Caco-2 (cell line): Measurements from ENCODE around the gene SF3A2. TPM values are rescaled to one million over a fixed set of nuclear protein-coding genes. Genes with fewer than 3 reads are reported as not detected.
"Not testable (repeated sequence)": the region's sequence is repeated elsewhere in the genome, so short reads cannot be mapped to it uniquely, and the experiment has no call there.

Experiments used
- BruUV-seq: library from RNA; stranded (reverse); fragments of 400-500 nt; replicated peaks from 2 replicates; lab custom pipeline; 2021; lab: Mats Ljungman, UMichigan
- CTCF ChIA-PET: fragments of 300-600 bp; sonication (Branson Sonifier 250); formaldehyde crosslinking; loops from one replicate; lab custom pipeline; 2022; ENCODE audit warnings: antibody characterized with exemption; lab: Charles Lee
- POLR2A ChIA-PET: fragments of 300-600 bp; sonication (Branson Sonifier 250); formaldehyde crosslinking; loops from one replicate; lab custom pipeline; 2022; ENCODE audit warnings: antibody characterized with exemption; lab: Charles Lee
- DNase-seq, 2 experiments: peaks; one replicate each; pipeline versions ENCODE4 v3.0.0 to v3.0.0-alpha.2; 2020 to 2022
- H3K27me3 ChIP-seq: replicated peaks from 2 replicates; pipeline ENCODE4 v1.6.0; 2011; ENCODE audit warnings: low read length; ENCODE audit not compliant: control insufficient read depth, insufficient read depth
- H3K36me3 ChIP-seq: 2 replicates; pipeline ENCODE4 v1.5.1; 2011; ENCODE audit warnings: low read length; ENCODE audit not compliant: control insufficient read depth, insufficient read depth
- H3K4me1 ChIP-seq: fragments of 250-450 bp; sonication (Bioruptor Pico); 2 replicates; pipeline ENCODE4 v1.5.1; 2020; ENCODE audit warnings: mild to moderate bottlenecking
- H3K4me3 ChIP-seq: 2 replicates; pipeline ENCODE4 v1.5.1; 2011; ENCODE audit warnings: low read depth, mild to moderate bottlenecking, control low read depth, low read length
- H3K9me3 ChIP-seq: fragments of 250-450 bp; sonication (Bioruptor Pico); 2 replicates; pipeline ENCODE4 v1.5.1; 2020; ENCODE audit warnings: mild to moderate bottlenecking, moderate library complexity
- H3K27ac Mint-ChIP-seq: one replicate; pipeline ENCODE4 v1.8.0; 2022; ENCODE audit warnings: mixed read lengths; ENCODE audit not compliant: unreplicated experiment
- H3K27me3 Mint-ChIP-seq: one replicate; pipeline ENCODE4 v1.8.0; 2022; ENCODE audit warnings: mixed read lengths; ENCODE audit not compliant: insufficient read depth, unreplicated experiment
- H3K36me3 Mint-ChIP-seq: one replicate; pipeline ENCODE4 v1.8.0; 2022; ENCODE audit warnings: mild to moderate bottlenecking, mixed read lengths; ENCODE audit not compliant: insufficient read depth, unreplicated experiment
- H3K4me1 Mint-ChIP-seq: one replicate; pipeline ENCODE4 v1.8.0; 2022; ENCODE audit warnings: low read depth, mixed read lengths; ENCODE audit not compliant: unreplicated experiment
- H3K4me3 Mint-ChIP-seq: one replicate; pipeline ENCODE4 v1.8.0; 2022; ENCODE audit warnings: mild to moderate bottlenecking, moderate library complexity, mixed read lengths; ENCODE audit not compliant: unreplicated experiment
- H3K9me3 Mint-ChIP-seq: one replicate; pipeline ENCODE4 v1.8.0; 2022; ENCODE audit warnings: mixed read lengths; ENCODE audit not compliant: unreplicated experiment
- CTCF ChIP-seq, 2 experiments: fragments of 200-600 bp in 1 of 2; IDR thresholded peaks; 1 replicate in 1 of 2; 2 replicates in 1 of 2; pipeline versions ENCODE4 v1.5.1 to v1.8.0; 2011 to 2022; ENCODE audit warnings: antibody characterized with exemption in 1 of 2, control low read depth in 1 of 2, inconsistent platforms in 1 of 2, low read depth in 1 of 2, low read length in 1 of 2, mild to moderate bottlenecking in 1 of 2, moderate library complexity in 1 of 2; ENCODE audit not compliant: insufficient read depth in 1 of 2, severe bottlenecking in 1 of 2, unreplicated experiment in 1 of 2
- intact Hi-C: fragments of 100-400 bp; cut with micrococcal nuclease; formaldehyde crosslinking; loops from one replicate; pipeline ENCODE4 v1.10.0; 2022; ENCODE audit not compliant: unreplicated experiment
- total RNA-seq: library from RNA; stranded (reverse); gene quantifications from 2 replicates; pipeline ENCODE4 v1.2.3, GENCODE V29; 2022

Gene SF3A2
- total RNA-seq, 1 experiment from 2014 or later = 129 TPM

GRCh38 chr19:2199861-2200623, 36.6 kb upstream of the SF3A2 start:
- ChIA-PET POLR2A (no interaction called here), CTCF (no interaction called here)
- H3K4me1 ChIP-seq = no peaks in the 10 kb centered on the region
- no peaks in the 10 kb centered on the region for H3K9me3 Mint-ChIP-seq
- BruUV-seq = no TSS peak
- no peak overlapping the region for H3K27ac Mint-ChIP-seq
- no peak for TF ChIP-seq CTCF (IDR thresholded peaks at IDR 0.05; ENCODE audit: insufficient read depth in 1 of 2, low read depth in 1 of 2, low read length in 1 of 2, severe bottlenecking in 1 of 2, unreplicated experiment in 1 of 2)
- H3K27me3 ChIP-seq = no peaks in the 10 kb centered on the region
- no peaks in the 10 kb centered on the region for H3K4me1 Mint-ChIP-seq
- peaks cover 1% of the 10 kb centered on the region; the same call in 1 of the 2 replicates for H3K36me3 ChIP-seq
- peaks cover 51% of the 10 kb centered on the region for H3K36me3 Mint-ChIP-seq
- intact Hi-C loops = no loop called here
- no peak overlapping the region for H3K4me3 Mint-ChIP-seq
- H3K9me3 ChIP-seq = no peaks in the 10 kb centered on the region
- no peak overlapping the region for H3K4me3 ChIP-seq
- no peaks in the 10 kb centered on the region for H3K27me3 Mint-ChIP-seq
- DNase-seq = no peak

GRCh38 chr19:2200624-2201294, 35.9 kb upstream of the SF3A2 start:
- H3K36me3 ChIP-seq, H3K4me1 ChIP-seq, H3K4me3 ChIP-seq, H3K4me3 Mint-ChIP-seq, BruUV-seq, H3K4me1 Mint-ChIP-seq, DNase-seq, H3K9me3 Mint-ChIP-seq, POLR2A ChIA-PET, H3K27me3 ChIP-seq, H3K9me3 ChIP-seq, H3K27ac Mint-ChIP-seq, CTCF ChIA-PET, H3K27me3 Mint-ChIP-seq, intact Hi-C loops: not testable (repeated sequence)
- peaks cover 58% of the 10 kb centered on the region for H3K36me3 Mint-ChIP-seq

- H3K4me3 Mint-ChIP-seq = no peak overlapping the region
- H3K36me3 Mint-ChIP-seq = peaks cover 62% of the 10 kb centered on the region
- BruUV-seq = no TSS peak
- Histone ChIP-seq H3K4me3 (no peak overlapping the region), H3K9me3 (no peaks in the 10 kb centered on the region), H3K27me3 (no peaks in the 10 kb centered on the region), H3K4me1 (no peaks in the 10 kb centered on the region), H3K36me3 (peaks cover 1% of the 10 kb centered on the region; the same call in 1 of the 2 replicates)
- no peak for TF ChIP-seq CTCF (IDR thresholded peaks at IDR 0.05; ENCODE audit: insufficient read depth in 1 of 2, low read depth in 1 of 2, low read length in 1 of 2, severe bottlenecking in 1 of 2, unreplicated experiment in 1 of 2)
- intact Hi-C loops = no loop called here
- CTCF ChIA-PET = no interaction called here
- POLR2A ChIA-PET = no interaction called here
- H3K27ac Mint-ChIP-seq = no peak overlapping the region
- no peaks in the 10 kb centered on the region for H3K9me3 Mint-ChIP-seq
- no peaks in the 10 kb centered on the region for H3K4me1 Mint-ChIP-seq
- DNase-seq = no peak
- H3K27me3 Mint-ChIP-seq = no peaks in the 10 kb centered on the region
These were observed 35.0 kb upstream of the SF3A2 start for GRCh38 chr19:2201473-2202148.
